ENCODE data around the gene APOL4. TPM values are rescaled to one million over a fixed set of nuclear protein-coding genes. Genes with fewer than 3 reads are reported as not detected.
A peak's percentile ranks its signal among the peaks of the same experiment; 100 is the strongest.
"Not testable (repeated sequence)": the region's sequence is repeated elsewhere in the genome, so short reads cannot be mapped to it uniquely, and the experiment has no call there.

Gene APOL4
- total RNA-seq, 1 experiment from 2014 or later, result not detected

GRCh38 chr22:36232715-36233401, 31.2 kb upstream of the APOL4 start:
- no peak for DNase-seq (ENCODE audit: low read depth)

- not testable (repeated sequence) for DNase-seq (ENCODE audit: low read depth)
Measured at GRCh38 chr22:36231051-36231450, 29.4 kb upstream of the APOL4 start.

GRCh38 chr22:36229649-36230048, 28.0 kb upstream of the APOL4 start:
- not testable (repeated sequence) for DNase-seq (ENCODE audit: low read depth)

GRCh38 chr22:36228944-36229343, 27.3 kb upstream of the APOL4 start:
- DNase-seq (ENCODE audit: low read depth), result no peak

- DNase-seq (ENCODE audit: low read depth), result not testable (repeated sequence)
Measured at GRCh38 chr22:36228369-36228768, 26.8 kb upstream of the APOL4 start.

- no peak for DNase-seq (ENCODE audit: low read depth)
Measured at GRCh38 chr22:36227806-36228205, 26.2 kb upstream of the APOL4 start.

- no peak for DNase-seq (ENCODE audit: low read depth)
Measured at GRCh38 chr22:36227396-36227795, 25.8 kb upstream of the APOL4 start.

GRCh38 chr22:36226189-36226588, 24.6 kb upstream of the APOL4 start:
- no peak for DNase-seq (ENCODE audit: low read depth)

- no peak for DNase-seq (ENCODE audit: low read depth)
Measured at GRCh38 chr22:36225333-36225922, 23.8 kb upstream of the APOL4 start.

- DNase-seq (ENCODE audit: low read depth), result no peak
Measured at GRCh38 chr22:36224245-36224644, 22.6 kb upstream of the APOL4 start.

- DNase-seq (ENCODE audit: low read depth), result no peak
Measured at GRCh38 chr22:36223504-36223903, 21.9 kb upstream of the APOL4 start.

GRCh38 chr22:36222887-36223450, 21.4 kb upstream of the APOL4 start:
- no peak for DNase-seq (ENCODE audit: low read depth)

- peak; percentile 51 for DNase-seq (ENCODE audit: low read depth)
Measured at GRCh38 chr22:36221799-36222751, 20.5 kb upstream of the APOL4 start.

GRCh38 chr22:36220451-36220921, 18.9 kb upstream of the APOL4 start:
- DNase-seq (ENCODE audit: low read depth), result peak; percentile 58

GRCh38 chr22:36218648-36219193, 17.1 kb upstream of the APOL4 start:
- no peak for DNase-seq (ENCODE audit: low read depth)

- DNase-seq (ENCODE audit: low read depth), result no peak
Measured at GRCh38 chr22:36215981-36216380, 14.4 kb upstream of the APOL4 start.

- no peak for DNase-seq (ENCODE audit: low read depth)
Measured at GRCh38 chr22:36213586-36213985, 12.0 kb upstream of the APOL4 start.

- no peak for DNase-seq (ENCODE audit: low read depth)
Measured at GRCh38 chr22:36212901-36213300, 11.3 kb upstream of the APOL4 start.

GRCh38 chr22:36211237-36211861, 9.7 kb upstream of the APOL4 start:
- DNase-seq (ENCODE audit: low read depth), result peak; percentile 69

- DNase-seq (ENCODE audit: low read depth), result no peak
Measured at GRCh38 chr22:36210224-36210623, 8.6 kb upstream of the APOL4 start.

GRCh38 chr22:36209488-36209908, 7.9 kb upstream of the APOL4 start:
- not testable (repeated sequence) for DNase-seq (ENCODE audit: low read depth)
